H9 (cell line): ENCODE results near the gene GRHL3. TPM values are rescaled to one million over a fixed set of nuclear protein-coding genes. Genes with fewer than 3 reads are reported as not detected.

Experiments used
- DNase-seq: peaks from one replicate; pipeline ENCODE4 v3.0.0-alpha.2; 2017
- H2AFZ ChIP-seq: one replicate; pipeline ENCODE4 v1.6.1; 2013; ENCODE audit warnings: mild to moderate bottlenecking, low read length, control low read depth, moderate library complexity
- H2AK5ac ChIP-seq: 2 replicates; pipeline ENCODE4 v1.6.1; 2013; ENCODE audit warnings: low read length, control low read depth, mixed read lengths; ENCODE audit not compliant: insufficient read length
- H2BK120ac ChIP-seq: one replicate; pipeline ENCODE4 v1.6.1; 2013; ENCODE audit warnings: low read depth, mild to moderate bottlenecking, low read length, control low read depth, inconsistent platforms; ENCODE audit not compliant: poor library complexity, severe bottlenecking
- H2BK12ac ChIP-seq: 2 replicates; pipeline ENCODE4 v1.6.1; 2013; ENCODE audit warnings: low read length, control low read depth, mixed read lengths, low read depth; ENCODE audit not compliant: insufficient read length
- H2BK15ac ChIP-seq: 2 replicates; pipeline ENCODE4 v1.6.1; 2013; ENCODE audit warnings: low read depth, low read length, control low read depth
- H2BK20ac ChIP-seq: one replicate; pipeline ENCODE4 v1.6.1; 2013; ENCODE audit warnings: low read depth, mild to moderate bottlenecking, low read length, control low read depth, inconsistent platforms; ENCODE audit not compliant: poor library complexity, severe bottlenecking
- H2BK5ac ChIP-seq: 2 replicates; pipeline ENCODE4 v1.6.1; 2013; ENCODE audit warnings: low read length, control low read depth, mixed read lengths; ENCODE audit not compliant: insufficient read length
- H3K14ac ChIP-seq: 2 replicates; pipeline ENCODE4 v1.6.1; 2013; ENCODE audit warnings: low read length, control low read depth; ENCODE audit not compliant: insufficient read depth
- H3K18ac ChIP-seq: 2 replicates; pipeline ENCODE4 v1.6.1; 2013; ENCODE audit warnings: low read depth, mild to moderate bottlenecking, mixed read lengths, low read length, control low read depth; ENCODE audit not compliant: insufficient read length
- H3K23ac ChIP-seq: 2 replicates; pipeline ENCODE4 v1.6.1; 2013; ENCODE audit warnings: low read length, control low read depth, mixed read lengths, low read depth; ENCODE audit not compliant: insufficient read length
- H3K23me2 ChIP-seq: 2 replicates; pipeline ENCODE4 v1.6.1; 2013; ENCODE audit warnings: low read depth, mild to moderate bottlenecking, mixed read lengths, low read length, control low read depth; ENCODE audit not compliant: insufficient read length, poor library complexity, severe bottlenecking
- H3K27ac ChIP-seq: 2 replicates; pipeline ENCODE4 v1.5.1; 2013; ENCODE audit warnings: low read length, control low read depth, mixed read lengths, low read depth; ENCODE audit not compliant: insufficient read length
- H3K27me3 ChIP-seq: 2 replicates; pipeline ENCODE4 v1.6.1; 2013; ENCODE audit warnings: low read length, control low read depth, inconsistent platforms; ENCODE audit not compliant: insufficient read depth
- H3K4ac ChIP-seq: 2 replicates; pipeline ENCODE4 v1.6.1; 2013; ENCODE audit warnings: low read depth, mild to moderate bottlenecking, control low read depth, inconsistent platforms, low read length, moderate library complexity
- H3K4me1 ChIP-seq: 2 replicates; pipeline ENCODE4 v1.6.1; 2013; ENCODE audit warnings: low read length, control low read depth, inconsistent platforms; ENCODE audit not compliant: insufficient read depth
- H3K4me2 ChIP-seq: 2 replicates; pipeline ENCODE4 v1.6.1; 2013; ENCODE audit warnings: low read length, control low read depth, mixed read lengths; ENCODE audit not compliant: insufficient read length, insufficient read depth
- H3K56ac ChIP-seq: 2 replicates; pipeline ENCODE4 v1.6.1; 2013; ENCODE audit warnings: low read depth, mild to moderate bottlenecking, mixed read lengths, low read length, control low read depth; ENCODE audit not compliant: insufficient read length
- H3K79me1 ChIP-seq: 2 replicates; pipeline ENCODE4 v1.6.1; 2013; ENCODE audit warnings: low read depth, mild to moderate bottlenecking, moderate library complexity, low read length, control low read depth, inconsistent platforms; ENCODE audit not compliant: insufficient read depth, poor library complexity, severe bottlenecking
- H3K79me2 ChIP-seq: 2 replicates; pipeline ENCODE4 v1.6.1; 2013; ENCODE audit warnings: low read length, control low read depth, inconsistent platforms; ENCODE audit not compliant: insufficient read depth
- H3K9ac ChIP-seq: 2 replicates; pipeline ENCODE4 v1.6.1; 2013; ENCODE audit warnings: low read length, control low read depth, mixed read lengths; ENCODE audit not compliant: insufficient read length; ENCODE audit errors: extremely low read depth
- H3K9me3 ChIP-seq: one replicate; pipeline ENCODE4 v1.6.1; 2013; ENCODE audit warnings: low read depth, low read length, inconsistent platforms; ENCODE audit not compliant: control insufficient read depth
- H3T11ph ChIP-seq: one replicate; pipeline ENCODE4 v1.6.1; 2013; ENCODE audit warnings: mild to moderate bottlenecking, low read length, control low read depth, inconsistent platforms
- H4K20me1 ChIP-seq: one replicate; pipeline ENCODE4 v1.6.1; 2013; ENCODE audit not compliant: control insufficient read depth, insufficient read length, insufficient read depth
- H4K5ac ChIP-seq: 2 replicates; pipeline ENCODE4 v1.6.1; 2013; ENCODE audit warnings: low read depth, mild to moderate bottlenecking, mixed read lengths, low read length, control low read depth; ENCODE audit not compliant: insufficient read length
- H4K8ac ChIP-seq: replicated peaks from 2 replicates; pipeline ENCODE4 v1.6.1; 2013; ENCODE audit warnings: low read length, control low read depth, mixed read lengths, low read depth; ENCODE audit not compliant: insufficient read length
- H4K91ac ChIP-seq: 2 replicates; pipeline ENCODE4 v1.6.1; 2013; ENCODE audit warnings: low read depth, mild to moderate bottlenecking, moderate library complexity, mixed read lengths, low read length, control low read depth; ENCODE audit not compliant: insufficient read length
- H3K27ac Mint-ChIP-seq, 3 experiments: 2 replicates in 2 of 3; 3 replicates in 1 of 3; pipeline ENCODE4 v1.8.0; 2020 to 2021; ENCODE audit warnings: mixed read lengths in 3 of 3, mild to moderate bottlenecking in 1 of 3, moderate library complexity in 1 of 3
- H3K27me3 Mint-ChIP-seq: 2 replicates; pipeline ENCODE4 v1.8.0; 2021; ENCODE audit warnings: low read depth, mild to moderate bottlenecking, moderate library complexity, mixed read lengths
- H3K36me3 Mint-ChIP-seq, 3 experiments: 2 replicates in 2 of 3; 3 replicates in 1 of 3; pipeline ENCODE4 v1.8.0; 2020 to 2021; ENCODE audit warnings: low read depth in 3 of 3, mixed read lengths in 3 of 3; ENCODE audit not compliant: insufficient read depth in 1 of 3
- H3K4me1 Mint-ChIP-seq, 2 experiments: 2 replicates each; pipeline ENCODE4 v1.8.0; 2020; ENCODE audit warnings: mixed read lengths in 2 of 2
- H3K4me3 Mint-ChIP-seq, 2 experiments: 2 replicates in 1 of 2; 3 replicates in 1 of 2; pipeline ENCODE4 v1.8.0; 2020 to 2021; ENCODE audit warnings: mild to moderate bottlenecking in 2 of 2, mixed read lengths in 2 of 2, moderate library complexity in 1 of 2
- H3K9me3 Mint-ChIP-seq, 2 experiments: 2 replicates in 1 of 2; 3 replicates in 1 of 2; pipeline ENCODE4 v1.8.0; 2020; ENCODE audit warnings: mild to moderate bottlenecking in 2 of 2, mixed read lengths in 2 of 2, moderate library complexity in 1 of 2
- WGBS: extraction: QIAGEN DNeasy Blood & Tissue Kit; methylation state at CpG from one replicate; pipeline ENCODE4 v1.1.7; 2013; ENCODE audit warnings: missing lambda C conversion rate, low lambda C conversion rate, mixed read lengths; ENCODE audit not compliant: insufficient read length; ENCODE audit errors: extremely low coverage; 5-methylcytosine and 5-hydroxymethylcytosine counted together
- total RNA-seq: library from RNA; stranded (reverse); gene quantifications from 2 replicates; pipeline ENCODE4 v1.2.1, GENCODE V29; 2021
- TF ChIP-seq, protein P1 (sequence below): fragments of 200-600 bp; sonication (generic); conservative IDR thresholded peaks from 3 replicates; pipeline ENCODE4 v1.8.0; 2021; ENCODE audit warnings: antibody characterized with exemption, mild to moderate bottlenecking

The GRHL3 gene
- total RNA-seq, 1 experiment from 2014 or later = 3.5 TPM

DNA sequence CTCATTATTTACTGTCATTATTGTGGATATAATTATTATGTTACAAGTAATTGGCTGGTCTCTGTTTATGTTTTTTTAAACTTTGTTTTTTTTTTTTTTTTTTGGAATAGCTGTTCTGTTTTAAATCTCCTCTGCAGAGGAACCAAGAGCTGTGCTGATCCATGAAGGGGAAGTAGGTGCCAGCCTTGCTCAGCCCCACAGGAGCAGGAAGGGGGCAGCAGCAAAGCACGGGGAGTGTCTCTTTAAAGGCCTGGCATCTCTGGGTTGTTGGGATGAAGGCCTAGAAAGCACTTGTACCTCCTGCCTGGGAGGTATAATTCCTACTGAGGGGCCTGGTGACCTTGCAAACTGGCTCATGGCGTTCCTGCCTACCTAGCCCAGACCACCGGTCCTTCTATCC lies 2.5 kb upstream of the GRHL3 start:
- Histone ChIP-seq H3K9ac (no peak overlapping the region), H3K23me2 (peaks cover 7% of the 10 kb centered on the region), H3K23ac (no peak overlapping the region), H2BK20ac (no peak overlapping the region), H3K56ac (no peak overlapping the region), H2BK15ac (no peak overlapping the region), H3K79me2 (no peaks in the 10 kb centered on the region), H4K8ac (no peak overlapping the region), H3K9me3 (no peaks in the 10 kb centered on the region), H2BK12ac (no peak overlapping the region), H3K27ac (no peak overlapping the region), H2AK5ac (no peak overlapping the region), H3K4me2 (no peak overlapping the region), H3K4me1 (no peaks in the 10 kb centered on the region), H2AFZ (no peak overlapping the region), H2BK120ac (no peak overlapping the region), H2BK5ac (no peak overlapping the region), H3K4ac (no peak overlapping the region), H3K18ac (no peak overlapping the region), H4K20me1 (no peaks in the 10 kb centered on the region), H3T11ph (no peak overlapping the region), H3K14ac (no peak overlapping the region), H3K27me3 (peaks cover 5% of the 10 kb centered on the region; the same call in 1 of the 2 replicates), H4K91ac (no peak overlapping the region), H4K5ac (no peak overlapping the region), H3K79me1 (no peaks in the 10 kb centered on the region)
- TF ChIP-seq, protein P1, sequence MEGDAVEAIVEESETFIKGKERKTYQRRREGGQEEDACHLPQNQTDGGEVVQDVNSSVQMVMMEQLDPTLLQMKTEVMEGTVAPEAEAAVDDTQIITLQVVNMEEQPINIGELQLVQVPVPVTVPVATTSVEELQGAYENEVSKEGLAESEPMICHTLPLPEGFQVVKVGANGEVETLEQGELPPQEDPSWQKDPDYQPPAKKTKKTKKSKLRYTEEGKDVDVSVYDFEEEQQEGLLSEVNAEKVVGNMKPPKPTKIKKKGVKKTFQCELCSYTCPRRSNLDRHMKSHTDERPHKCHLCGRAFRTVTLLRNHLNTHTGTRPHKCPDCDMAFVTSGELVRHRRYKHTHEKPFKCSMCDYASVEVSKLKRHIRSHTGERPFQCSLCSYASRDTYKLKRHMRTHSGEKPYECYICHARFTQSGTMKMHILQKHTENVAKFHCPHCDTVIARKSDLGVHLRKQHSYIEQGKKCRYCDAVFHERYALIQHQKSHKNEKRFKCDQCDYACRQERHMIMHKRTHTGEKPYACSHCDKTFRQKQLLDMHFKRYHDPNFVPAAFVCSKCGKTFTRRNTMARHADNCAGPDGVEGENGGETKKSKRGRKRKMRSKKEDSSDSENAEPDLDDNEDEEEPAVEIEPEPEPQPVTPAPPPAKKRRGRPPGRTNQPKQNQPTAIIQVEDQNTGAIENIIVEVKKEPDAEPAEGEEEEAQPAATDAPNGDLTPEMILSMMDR = no peak
- DNase-seq = no peak
- peaks cover 43 to 56% of the 10 kb centered on the region in 2 experiments for H3K4me1 Mint-ChIP-seq
- no peak overlapping the region for H3K4me3 Mint-ChIP-seq
- H3K9me3 Mint-ChIP-seq = no peaks in the 10 kb centered on the region; a peak in 1 of 5 replicates
- no CpG with 5 or more reads among the region's 3 CpGs for WGBS
- H3K36me3 Mint-ChIP-seq = no peaks in the 10 kb centered on the region
- H3K27me3 Mint-ChIP-seq = peaks cover 24% of the 10 kb centered on the region
- H3K27ac Mint-ChIP-seq = no peak overlapping the region
